ENCODE data around the gene EXOSC7. TPM values are rescaled to one million over a fixed set of nuclear protein-coding genes. Genes with fewer than 3 reads are reported as not detected.

EXOSC7 gene
- total and polyA plus RNA-seq, 9 of the 15 experiments (the other 6 are each of a cell fraction or from before 2014, with no cell fraction given), result 88.5 to 237 (median 112) TPM

DNA sequence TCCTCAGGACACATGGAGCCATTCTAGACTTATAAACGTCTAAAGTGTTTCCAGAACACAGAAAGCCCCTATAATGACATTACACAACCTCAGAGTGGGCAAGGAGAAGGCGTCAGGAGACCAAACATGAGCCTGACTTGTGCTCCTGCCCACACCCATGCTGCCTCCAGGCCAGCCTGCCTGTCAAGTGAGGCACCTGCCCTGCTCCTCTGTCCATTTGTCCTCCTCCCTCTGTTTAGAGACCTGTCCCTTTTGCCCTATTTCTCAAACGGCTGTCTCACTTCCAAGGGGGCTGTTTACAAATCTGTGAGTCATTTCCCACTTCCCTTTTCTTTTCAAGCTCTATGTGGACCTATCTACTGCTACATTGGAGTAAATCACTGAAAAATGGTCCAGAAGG lies 21.1 kb upstream of the EXOSC7 start (continued):
- TF ChIP-seq, protein P1, sequence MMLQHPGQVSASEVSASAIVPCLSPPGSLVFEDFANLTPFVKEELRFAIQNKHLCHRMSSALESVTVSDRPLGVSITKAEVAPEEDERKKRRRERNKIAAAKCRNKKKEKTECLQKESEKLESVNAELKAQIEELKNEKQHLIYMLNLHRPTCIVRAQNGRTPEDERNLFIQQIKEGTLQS (IDR thresholded peaks at IDR 0.05), result peak; percentile 38; the same call in 1 of the 2 replicates
- TF ChIP-seq, protein P1 (CRISPR knock-in tag; conservative IDR thresholded peaks at IDR 0.05), result no peak
- no peak for TF ChIP-seq MCM7 (IDR thresholded peaks at IDR 0.05)
- TF ChIP-seq, protein P2, sequence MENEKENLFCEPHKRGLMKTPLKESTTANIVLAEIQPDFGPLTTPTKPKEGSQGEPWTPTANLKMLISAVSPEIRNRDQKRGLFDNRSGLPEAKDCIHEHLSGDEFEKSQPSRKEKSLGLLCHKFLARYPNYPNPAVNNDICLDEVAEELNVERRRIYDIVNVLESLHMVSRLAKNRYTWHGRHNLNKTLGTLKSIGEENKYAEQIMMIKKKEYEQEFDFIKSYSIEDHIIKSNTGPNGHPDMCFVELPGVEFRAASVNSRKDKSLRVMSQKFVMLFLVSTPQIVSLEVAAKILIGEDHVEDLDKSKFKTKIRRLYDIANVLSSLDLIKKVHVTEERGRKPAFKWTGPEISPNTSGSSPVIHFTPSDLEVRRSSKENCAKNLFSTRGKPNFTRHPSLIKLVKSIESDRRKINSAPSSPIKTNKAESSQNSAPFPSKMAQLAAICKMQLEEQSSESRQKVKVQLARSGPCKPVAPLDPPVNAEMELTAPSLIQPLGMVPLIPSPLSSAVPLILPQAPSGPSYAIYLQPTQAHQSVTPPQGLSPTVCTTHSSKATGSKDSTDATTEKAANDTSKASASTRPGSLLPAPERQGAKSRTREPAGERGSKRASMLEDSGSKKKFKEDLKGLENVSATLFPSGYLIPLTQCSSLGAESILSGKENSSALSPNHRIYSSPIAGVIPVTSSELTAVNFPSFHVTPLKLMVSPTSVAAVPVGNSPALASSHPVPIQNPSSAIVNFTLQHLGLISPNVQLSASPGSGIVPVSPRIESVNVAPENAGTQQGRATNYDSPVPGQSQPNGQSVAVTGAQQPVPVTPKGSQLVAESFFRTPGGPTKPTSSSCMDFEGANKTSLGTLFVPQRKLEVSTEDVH (IDR thresholded peaks at IDR 0.05; ENCODE audit: low read depth, partially characterized antibody), result no peak
- no peak for TF ChIP-seq SAFB (IDR thresholded peaks at IDR 0.05; ENCODE audit: borderline replicate concordance, low read depth, low read length)
- no peak for TF ChIP-seq ZNF224 (CRISPR knock-in tag; IDR thresholded peaks at IDR 0.05)
- TF ChIP-seq NELFE (IDR thresholded peaks at IDR 0.05; ENCODE audit: insufficient read depth, insufficient read length), result no peak
- TF ChIP-seq DPF2 (IDR thresholded peaks at IDR 0.05), result peak; percentile 39; the same call in 1 of the 2 replicates
- peak; percentile 51; the same call in 1 of the 2 replicates for TF ChIP-seq SMARCA4 (IDR thresholded peaks at IDR 0.05)

Measured in K562 (cell line).